Fibroblast of the aortic adventitia (primary cell): ENCODE data around the gene GCDH. TPM values are rescaled to one million over a fixed set of nuclear protein-coding genes. Genes with fewer than 3 reads are reported as not detected.

Experiments
- DNase-seq: peaks from one replicate; pipeline ENCODE4 v3.0.0-alpha.2; 2010; ENCODE audit warnings: low read depth
- H3K4me3 ChIP-seq: 2 replicates; pipeline ENCODE4 v1.5.1; 2011; ENCODE audit warnings: low read depth, mild to moderate bottlenecking, control low read depth, low read length, moderate library complexity
- CTCF ChIP-seq: IDR thresholded peaks from 2 replicates; pipeline ENCODE4 v1.5.1; 2011; ENCODE audit warnings: mild to moderate bottlenecking, low read length, control low read depth, inconsistent platforms; ENCODE audit not compliant: insufficient read depth
- total RNA-seq: library from RNA; depleted of rRNA; stranded (reverse); fragments of >200 nt; gene quantifications from 2 replicates; pipeline ENCODE4 v1.2.3, GENCODE V29; 2012; ENCODE audit warnings: low replicate concordance

GCDH gene
- total RNA-seq, 1 donor = 24.4 TPM

- H3K4me3 ChIP-seq = no peak overlapping the region
- no peak for DNase-seq
- no peak for TF ChIP-seq CTCF
Measured at GRCh38 chr19:12866416-12867119, 24.4 kb upstream of the GCDH start.

DNA sequence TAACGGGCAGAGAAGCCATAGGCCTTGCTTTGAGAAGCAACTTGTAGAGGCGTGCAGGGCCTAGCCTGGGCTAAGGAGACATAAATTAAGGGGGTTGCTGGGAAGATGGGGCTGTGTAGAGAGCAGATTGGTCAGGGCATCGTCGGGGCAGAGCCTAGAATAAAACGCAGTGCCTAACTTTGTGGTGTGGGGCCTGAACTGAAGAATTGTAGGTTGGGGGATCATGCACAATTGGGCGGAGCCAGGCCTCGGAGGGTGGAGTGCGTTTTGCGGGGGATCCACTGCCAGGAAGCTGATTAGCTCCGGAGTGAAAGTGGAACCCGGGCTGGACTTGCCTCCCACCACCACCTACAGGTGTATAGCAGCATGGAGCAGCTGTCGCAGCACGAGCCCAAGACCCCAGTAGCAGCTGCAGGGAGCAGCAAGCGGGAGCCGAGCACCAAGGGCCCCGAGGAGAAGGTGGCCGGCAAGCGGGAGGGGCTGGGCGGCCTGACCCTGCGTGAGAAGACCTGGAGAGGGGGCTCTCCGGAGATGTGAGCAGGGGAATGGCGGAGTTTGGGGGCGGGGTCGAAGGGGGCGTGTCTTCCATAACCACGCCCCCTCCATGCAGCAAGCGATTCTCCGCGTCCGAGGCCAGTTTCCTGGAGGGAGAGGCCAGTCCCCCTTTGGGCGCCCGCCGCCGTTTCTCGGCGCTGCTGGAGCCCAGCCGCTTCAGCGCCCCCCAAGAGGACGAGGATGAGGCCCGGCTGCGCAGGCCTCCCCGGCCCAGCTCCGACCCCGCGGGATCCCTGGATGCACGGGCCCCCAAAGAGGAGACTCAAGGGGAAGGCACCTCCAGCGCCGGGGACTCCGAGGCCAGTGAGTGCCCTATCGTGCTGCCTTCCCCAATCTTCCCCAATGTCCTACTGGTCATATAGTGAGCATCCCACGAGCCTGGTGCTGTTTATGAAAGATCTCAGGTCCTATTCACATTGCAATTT lies 23.6 kb upstream of the GCDH start:
- peak overlapping the region; percentile 55 for H3K4me3 ChIP-seq
- peak; percentile 37 for DNase-seq
- TF ChIP-seq CTCF = no peak

DNA sequence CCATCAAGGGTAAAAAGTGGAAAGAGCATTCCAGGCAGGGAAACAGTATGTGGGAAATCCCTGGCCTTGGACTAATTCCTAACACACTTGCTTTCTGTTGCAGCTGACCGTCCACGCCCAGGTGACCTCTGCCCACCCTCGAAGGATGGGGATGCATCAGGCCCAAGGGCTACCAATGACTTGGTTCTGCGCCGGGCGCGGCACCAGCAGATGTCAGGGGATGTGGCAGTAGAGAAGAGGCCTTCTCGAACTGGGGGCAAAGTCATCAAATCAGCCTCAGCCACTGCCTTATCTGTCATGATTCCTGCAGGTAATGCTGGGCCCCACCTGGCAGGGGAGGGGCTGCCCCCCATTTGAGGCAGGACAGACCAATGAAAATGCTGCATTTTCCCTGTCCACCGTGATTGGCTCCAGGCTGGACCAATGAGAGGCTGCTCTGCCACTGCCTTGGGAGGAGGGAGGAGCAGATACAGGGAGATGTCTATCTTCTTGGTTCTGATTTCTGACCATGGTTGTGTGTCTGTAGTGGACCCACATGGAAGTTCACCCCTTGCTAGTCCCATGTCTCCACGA lies 22.3 kb upstream of the GCDH start:
- TF ChIP-seq CTCF = no peak
- no peak for DNase-seq
- no peak overlapping the region for H3K4me3 ChIP-seq

DNA sequence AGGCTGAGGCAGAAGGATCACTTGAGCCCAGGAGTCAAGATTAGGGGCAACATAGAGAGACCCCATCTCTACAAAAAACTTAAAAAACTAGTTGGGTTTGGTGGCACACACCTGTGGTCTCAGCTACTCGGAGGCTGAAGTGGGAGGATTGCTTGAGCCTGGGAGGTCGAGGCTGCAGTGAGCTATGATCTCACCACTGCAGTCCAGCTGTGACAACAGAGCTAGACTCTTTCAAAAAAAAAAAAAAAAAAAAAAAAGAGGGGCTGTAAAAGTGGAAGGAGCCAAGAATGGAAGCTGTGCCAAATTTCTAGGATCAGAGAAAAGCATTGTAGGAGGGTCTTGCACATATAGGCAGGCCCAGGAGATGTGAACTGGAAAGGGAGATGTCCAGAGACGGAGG lies 19.3 kb upstream of the GCDH start:
- TF ChIP-seq CTCF = no peak
- H3K4me3 ChIP-seq = no peak overlapping the region
- no peak for DNase-seq

DNA sequence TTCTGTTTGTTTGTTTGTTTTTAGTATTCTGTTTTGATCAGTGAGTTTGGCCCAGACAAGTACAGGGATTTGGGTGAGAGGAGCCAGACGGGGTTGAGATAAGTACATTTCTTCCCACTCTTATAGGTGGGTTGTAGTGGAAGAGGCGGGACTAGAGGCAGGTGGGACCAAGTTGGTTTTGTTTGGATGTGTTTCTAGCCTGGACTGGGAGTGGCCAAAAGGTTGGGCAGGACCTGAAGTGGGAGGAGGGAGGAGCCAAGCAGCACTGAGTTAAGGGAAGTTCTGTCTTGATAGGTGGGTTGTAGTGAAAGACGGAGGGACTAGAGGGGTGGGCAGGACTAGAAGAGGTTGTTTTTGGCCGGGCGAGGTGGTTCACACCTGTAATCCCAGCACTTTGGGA lies 18.7 kb upstream of the GCDH start:
- no peak overlapping the region for H3K4me3 ChIP-seq
- DNase-seq = no peak
- no peak for TF ChIP-seq CTCF

GRCh38 chr19:12872941-12873890 lies 17.7 kb upstream of the GCDH start:
- TF ChIP-seq CTCF = no peak
- H3K4me3 ChIP-seq = no peak overlapping the region
- peak; percentile 57 for DNase-seq
